ENCODE data around the gene UBE2L3. TPM values are rescaled to one million over a fixed set of nuclear protein-coding genes. Genes with fewer than 3 reads are reported as not detected.
A peak's percentile ranks its signal among the peaks of the same experiment; 100 is the strongest.
"Not testable (repeated sequence)": the region's sequence is repeated elsewhere in the genome, so short reads cannot be mapped to it uniquely, and the experiment has no call there.

The UBE2L3 gene
- polyA plus RNA-seq, 4 donors = 52.6 to 62.0 (median 57.1) TPM

GRCh38 chr22:21641789-21642583, 74.5 kb downstream of the UBE2L3 start, which contains the start of gene SDF2L1:
SDF2L1 (plus strand) TSS chr22:21642302; CDS start chr22:21642337, 35 bp downstream.
- peak; percentile 84 to 96 (median 90) for DNase-seq (ENCODE audit: low read depth in 4 of 4, low spot score in 2 of 4)

DNA sequence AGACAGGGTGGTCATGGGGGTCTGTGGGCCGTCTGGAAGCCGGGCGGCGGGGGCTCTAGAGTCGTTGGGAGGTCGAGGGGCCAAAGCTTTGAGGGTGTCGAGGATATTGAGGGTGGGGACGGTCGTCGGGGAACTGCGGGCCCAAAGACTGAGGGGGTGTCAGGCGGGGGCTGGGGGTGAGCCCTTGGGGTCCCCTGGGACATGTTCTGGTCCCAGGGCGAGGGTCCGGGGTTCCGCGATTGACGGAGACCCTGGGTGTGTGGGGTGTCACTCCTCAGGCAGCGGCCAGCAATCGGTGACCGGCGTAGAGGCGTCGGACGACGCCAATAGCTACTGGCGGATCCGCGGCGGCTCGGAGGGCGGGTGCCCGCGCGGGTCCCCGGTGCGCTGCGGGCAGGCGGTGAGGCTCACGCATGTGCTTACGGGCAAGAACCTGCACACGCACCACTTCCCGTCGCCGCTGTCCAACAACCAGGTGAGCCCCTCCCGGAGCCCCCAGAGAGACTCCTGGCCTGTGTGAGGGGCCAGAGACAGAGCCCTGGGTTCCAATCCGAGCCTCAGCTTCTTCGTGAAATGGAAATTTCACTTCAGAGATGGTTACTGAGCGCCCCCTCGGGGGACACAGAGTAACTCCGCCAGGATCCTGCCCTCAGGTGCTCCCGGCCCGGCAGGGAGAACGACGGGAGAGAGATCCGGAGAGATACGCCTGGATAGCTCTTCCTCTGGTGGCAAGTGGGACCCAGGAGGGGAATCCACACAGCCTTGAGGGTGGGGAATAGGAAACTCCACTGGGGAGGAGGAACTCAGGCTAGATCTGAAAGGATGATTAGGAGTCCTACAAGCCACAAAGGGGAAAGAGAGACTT, 75.3 kb downstream of the UBE2L3 start:
- DNase-seq (ENCODE audit: low read depth in 4 of 4, low spot score in 2 of 4) = no peak

DNA sequence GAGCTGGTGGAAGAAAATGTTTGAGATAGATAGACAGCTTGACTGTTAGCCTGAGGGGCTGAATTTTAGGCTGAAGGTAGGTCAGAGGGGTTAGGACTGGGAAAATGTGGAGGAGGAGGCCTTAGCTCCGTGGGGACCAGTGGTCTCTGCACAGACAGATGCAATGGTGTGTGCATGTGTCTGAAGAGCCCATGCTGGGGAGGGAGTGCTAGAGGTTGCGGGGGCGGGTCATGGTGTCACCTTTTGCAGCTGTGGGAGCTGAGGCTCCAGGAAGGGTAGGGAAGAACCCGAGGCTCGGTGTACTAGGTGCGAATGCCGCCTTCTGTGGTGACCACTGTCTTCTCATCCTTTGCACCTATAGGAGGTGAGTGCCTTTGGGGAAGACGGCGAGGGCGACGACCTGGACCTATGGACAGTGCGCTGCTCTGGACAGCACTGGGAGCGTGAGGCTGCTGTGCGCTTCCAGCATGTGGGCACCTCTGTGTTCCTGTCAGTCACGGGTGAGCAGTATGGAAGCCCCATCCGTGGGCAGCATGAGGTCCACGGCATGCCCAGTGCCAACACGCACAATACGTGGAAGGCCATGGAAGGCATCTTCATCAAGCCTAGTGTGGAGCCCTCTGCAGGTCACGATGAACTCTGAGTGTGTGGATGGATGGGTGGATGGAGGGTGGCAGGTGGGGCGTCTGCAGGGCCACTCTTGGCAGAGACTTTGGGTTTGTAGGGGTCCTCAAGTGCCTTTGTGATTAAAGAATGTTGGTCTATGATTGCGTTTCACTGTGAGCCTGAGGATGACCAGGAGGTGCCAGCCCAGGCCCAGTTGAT, 76.2 kb downstream of the UBE2L3 start:
- DNase-seq (ENCODE audit: low read depth in 4 of 4, low spot score in 2 of 4) = no peak

- not testable (repeated sequence) for DNase-seq (ENCODE audit: low read depth in 4 of 4, low spot score in 2 of 4)
Measured at GRCh38 chr22:21645513-21645912, 78.0 kb downstream of the UBE2L3 start.

DNA sequence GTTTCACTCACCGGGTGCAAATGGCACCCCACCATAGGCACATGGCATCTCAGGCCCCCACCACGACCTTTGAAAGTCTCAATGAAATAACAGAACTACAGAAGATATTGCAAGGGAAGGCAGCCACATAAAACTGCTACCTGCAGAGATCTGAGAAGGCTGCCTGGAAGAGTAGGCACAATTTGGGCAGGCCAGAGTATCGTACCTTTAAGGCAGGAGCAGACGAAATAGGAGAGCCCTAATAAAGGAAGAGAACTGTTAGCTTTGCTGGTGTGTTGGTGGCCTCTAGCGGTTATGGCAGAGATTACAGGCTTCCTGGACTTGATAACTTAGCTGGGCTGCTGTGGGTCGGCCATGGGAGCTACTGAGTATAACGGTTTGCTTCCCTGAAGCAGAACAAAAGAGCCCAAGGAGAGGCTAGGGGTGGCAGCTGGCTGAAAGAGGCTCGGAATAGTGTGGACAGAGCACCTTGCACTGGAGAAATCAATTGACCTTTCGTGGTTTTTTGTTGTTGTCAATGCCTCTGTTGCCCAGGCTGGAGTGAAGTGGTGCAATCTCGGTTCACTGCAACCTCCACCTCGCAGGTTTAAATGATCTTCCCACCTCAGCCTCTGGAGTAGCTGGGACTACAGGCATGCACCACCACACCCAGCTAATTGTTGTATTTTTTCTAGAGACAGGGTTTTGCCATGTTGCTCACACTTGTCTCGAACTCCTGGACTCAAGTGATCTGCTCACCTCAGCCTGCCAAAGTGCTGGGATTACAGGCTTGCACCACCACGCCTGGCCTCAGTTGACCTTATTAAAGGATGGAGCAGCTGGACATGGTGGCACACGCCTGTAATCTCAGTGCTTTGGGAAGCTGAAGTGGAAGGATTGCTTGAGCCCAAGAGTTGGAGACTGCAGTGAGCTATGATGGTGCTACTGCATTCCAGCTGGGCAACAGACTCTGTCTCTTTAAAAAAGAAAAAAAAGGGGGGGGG, 79.4 kb downstream of the UBE2L3 start:
- DNase-seq (ENCODE audit: low read depth in 4 of 4, low spot score in 2 of 4) = peak in 1 of 4 donors; percentile 86

DNA sequence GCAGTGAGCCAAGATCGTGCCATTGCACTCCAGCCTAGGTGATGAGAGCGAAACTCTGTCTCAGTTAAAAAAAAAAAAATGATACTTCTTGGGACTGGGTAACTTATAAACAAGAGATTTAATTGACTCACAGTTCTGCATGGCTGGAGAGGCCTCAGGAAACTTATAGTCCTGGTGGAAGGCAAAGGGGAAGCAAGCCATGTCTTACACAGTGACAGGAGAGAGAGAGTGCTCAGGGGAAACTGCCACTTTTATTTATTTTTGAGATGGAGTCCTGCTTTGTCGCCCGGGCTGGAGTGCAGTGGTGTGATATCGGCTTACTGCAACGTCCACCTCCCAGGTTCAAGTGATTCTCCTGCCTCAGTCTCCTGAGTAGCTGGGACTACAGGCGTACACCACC, 82.8 kb downstream of the UBE2L3 start:
- DNase-seq (ENCODE audit: low read depth in 4 of 4, low spot score in 2 of 4) = no peak

GRCh38 chr22:21650823-21651520, 83.5 kb downstream of the UBE2L3 start:
- no peak for DNase-seq (ENCODE audit: low read depth in 4 of 4, low spot score in 2 of 4)

- no peak for DNase-seq (ENCODE audit: low read depth in 4 of 4, low spot score in 2 of 4)
Measured at GRCh38 chr22:21651521-21652009, 84.1 kb downstream of the UBE2L3 start.

DNA sequence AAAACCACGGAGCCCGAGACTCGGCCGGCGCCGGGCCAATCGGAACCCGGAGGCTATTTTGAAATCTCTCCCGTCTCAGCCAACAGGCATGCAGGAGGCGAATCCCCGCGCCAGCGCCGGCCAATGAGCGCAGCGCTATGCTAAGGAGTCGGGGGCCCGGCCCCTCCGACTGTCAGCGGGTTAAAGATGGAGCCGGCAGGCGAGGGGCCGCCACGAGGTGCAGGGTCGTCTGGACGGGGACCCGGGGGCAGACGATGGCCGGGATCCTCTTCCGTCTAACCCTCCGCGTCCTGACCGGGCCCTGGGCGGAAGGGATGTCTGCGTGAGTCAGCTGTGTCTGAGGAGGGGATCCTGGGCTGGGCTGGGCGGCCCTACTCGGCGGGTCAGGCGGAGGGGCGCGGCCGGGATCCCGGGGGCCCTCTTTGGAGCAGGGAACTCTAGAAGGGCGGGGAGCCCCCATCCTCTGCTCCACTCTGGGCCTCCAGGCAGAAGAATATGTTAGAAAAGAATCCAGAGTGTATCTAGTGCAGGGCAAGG, 84.6 kb downstream of the UBE2L3 start:
- DNase-seq (ENCODE audit: low read depth in 4 of 4, low spot score in 2 of 4) = peak in 2 of 4 donors; percentile 84 to 85

DNA sequence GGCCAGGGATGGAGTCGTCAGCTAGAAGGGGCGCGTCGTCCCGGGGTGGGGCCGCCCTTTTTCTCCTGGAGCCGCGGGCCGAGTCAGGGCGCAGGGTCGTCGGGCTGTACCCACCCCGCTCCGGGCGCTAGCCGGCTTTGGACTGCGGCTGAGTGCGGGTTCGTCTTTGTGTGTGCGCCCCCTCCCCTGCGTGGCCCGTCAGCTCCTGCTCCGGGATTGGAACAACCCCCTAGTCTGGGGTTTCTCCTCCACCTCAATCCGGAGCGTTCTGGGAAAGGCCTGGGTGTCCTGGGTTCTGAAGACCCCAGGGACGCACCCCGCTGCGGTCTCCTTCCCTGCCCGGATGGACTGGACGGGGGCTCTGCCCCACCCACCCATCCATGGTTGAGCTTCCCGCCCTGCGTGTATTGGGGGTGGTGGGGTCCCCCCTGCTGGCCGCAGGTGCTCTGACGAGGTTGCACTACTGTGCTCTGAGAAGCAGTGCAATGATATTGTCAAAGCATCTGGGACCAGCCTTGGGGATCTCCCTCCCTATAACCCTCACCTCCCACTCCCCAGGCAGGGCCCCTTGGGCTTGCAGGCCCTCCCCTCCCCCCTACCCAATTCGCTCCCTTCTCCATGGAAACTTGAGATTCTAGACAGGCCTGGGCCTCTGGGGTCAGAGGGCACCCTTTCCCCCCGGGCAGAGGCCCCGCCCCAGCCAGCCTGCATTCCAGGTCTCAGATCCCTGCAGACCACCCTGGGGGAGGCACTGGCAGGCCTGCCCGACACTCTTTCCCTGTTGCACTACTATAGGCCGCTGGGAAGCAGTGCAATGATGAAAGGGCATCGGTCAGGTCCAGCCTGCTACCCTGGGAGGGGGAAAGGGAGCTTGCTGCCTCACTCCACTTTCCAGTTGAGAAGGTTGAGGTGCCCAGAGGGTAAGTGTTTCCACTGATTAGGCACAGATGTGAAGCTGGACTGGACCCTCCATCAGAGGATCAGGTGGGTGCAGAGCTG, 85.3 kb downstream of the UBE2L3 start:
- DNase-seq (ENCODE audit: low read depth in 4 of 4, low spot score in 2 of 4) = no peak

DNA sequence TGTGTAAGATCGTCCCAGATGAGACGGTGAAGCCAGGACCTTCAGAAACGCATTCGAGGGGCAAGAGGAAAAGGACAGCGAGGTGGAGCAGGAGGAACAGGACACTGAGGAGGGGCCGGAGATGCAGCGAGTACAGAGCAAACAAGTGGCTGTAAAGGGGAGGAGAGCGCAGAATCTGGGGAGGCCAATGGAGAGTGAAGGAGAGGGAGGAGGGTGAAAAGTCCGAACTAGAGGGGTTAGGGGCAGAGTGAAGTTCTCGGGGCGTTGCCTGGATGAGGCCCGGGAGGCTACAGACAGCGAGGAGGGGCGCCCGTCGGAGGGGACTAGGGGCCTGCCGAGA, 89.5 kb downstream of the UBE2L3 start:
- no peak for DNase-seq (ENCODE audit: low read depth in 4 of 4, low spot score in 2 of 4)

DNA sequence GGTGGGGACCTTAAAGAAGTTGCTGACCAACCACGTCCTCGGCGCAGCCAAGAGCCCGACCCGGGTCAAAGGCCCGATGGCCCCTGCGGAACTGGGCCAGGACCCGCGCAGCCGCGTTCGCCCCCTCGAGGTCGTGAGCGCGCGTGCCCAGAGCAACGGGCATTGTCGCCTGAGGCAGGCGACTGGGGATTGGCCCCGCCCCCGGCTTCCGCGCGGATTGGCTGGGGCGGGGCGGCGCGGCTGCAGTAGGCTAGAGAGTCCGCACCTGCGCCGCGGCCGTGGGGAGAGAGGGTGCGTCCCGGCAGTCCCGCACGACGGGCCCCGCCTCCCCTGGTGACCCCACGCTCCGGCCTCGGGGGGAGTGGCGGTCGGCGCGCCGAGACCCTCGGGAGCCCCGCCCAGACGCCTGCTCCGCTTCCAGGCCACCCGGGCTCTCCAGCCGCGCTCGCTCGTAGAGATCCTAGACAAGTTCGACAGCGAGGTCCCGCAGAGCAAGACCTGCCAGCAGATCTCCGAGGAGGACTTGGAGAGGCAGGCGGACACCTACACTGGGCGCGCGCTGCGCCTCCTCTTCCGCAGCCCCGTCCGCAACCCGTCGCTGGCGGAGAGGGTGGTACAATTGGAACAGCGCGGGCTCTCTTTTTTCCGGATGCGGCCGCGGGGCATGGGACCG, 90.0 kb downstream of the UBE2L3 start:
- peak in 1 of 4 donors; percentile 46 for DNase-seq (ENCODE audit: low read depth in 4 of 4, low spot score in 2 of 4)

DNA sequence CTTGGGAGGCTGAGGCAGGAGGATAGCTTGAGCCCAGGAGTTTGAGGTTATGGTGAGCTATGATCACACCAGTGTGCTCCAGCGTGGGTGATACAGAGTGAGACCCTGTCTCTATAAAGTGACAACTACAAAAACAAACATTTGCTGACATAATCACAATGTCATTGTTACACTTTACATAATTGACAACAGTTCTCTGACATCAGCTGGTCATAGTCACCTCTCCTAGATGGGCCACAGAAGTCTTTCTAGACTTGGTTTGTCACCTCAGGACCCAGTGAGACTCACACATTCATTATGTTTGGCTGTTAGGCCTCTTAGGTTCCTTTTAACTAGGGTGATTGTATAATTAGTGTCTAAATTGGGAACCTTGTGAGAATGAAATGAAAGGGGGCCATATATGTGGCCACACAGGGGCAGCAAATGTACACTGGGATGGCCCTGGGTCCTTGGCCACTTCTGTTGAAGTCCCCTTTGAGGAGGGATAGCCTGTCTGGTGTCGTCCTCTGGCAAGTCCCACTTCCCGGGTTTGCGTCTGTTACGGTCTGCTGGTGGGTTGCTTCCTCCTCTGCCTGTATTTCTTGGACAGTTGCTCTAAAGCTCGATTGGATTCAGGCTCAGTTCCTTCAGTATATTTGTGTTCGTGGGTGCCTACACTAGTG, 92.5 kb downstream of the UBE2L3 start:
- no peak for DNase-seq (ENCODE audit: low read depth in 4 of 4, low spot score in 2 of 4)

DNA sequence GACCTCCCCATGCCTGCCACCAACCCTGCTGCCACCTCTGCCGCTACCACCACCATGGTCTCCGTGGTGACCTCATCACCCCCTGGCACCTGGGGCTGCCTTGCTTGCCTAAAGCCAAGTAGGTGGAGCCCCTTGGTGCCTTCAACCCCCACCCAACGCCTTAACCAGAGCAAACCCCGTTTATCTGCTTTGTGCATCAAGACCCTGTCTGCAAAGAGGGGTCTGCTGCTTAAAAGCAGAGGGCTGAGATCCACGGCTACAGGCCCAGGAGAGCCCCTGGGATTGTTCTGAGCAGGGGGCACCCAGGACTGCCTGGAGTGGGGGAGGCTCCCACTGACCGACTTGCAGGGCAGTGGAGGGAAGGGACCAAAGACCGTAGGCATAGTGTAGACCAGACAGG, 93.4 kb downstream of the UBE2L3 start:
- DNase-seq (ENCODE audit: low read depth in 4 of 4, low spot score in 2 of 4) = no peak

DNA sequence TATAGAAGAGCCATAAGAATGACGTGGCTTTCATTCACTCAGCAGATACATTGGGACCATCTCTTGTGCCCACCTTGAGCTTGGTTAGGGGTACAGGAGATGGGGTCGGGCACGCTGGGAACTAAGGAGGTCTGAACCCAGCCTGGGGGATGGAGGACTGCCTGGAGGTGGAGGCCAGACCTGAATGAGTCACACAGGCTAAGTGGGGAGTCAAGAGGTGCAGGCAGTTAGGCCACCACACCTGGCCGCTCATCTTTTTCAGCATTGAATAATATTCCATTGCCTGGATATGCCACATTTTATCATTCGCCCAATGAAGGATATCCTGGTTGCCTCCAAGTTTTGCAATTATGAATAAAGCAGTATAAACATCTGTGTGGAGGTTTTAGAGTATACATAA, 94.5 kb downstream of the UBE2L3 start:
- DNase-seq (ENCODE audit: low read depth in 4 of 4, low spot score in 2 of 4) = no peak

- DNase-seq (ENCODE audit: low read depth in 4 of 4, low spot score in 2 of 4) = no peak
Measured at GRCh38 chr22:21663738-21664137, 96.2 kb downstream of the UBE2L3 start.

Measured in left renal cortex interstitium (tissue), 4 donors.